Right renal pelvis (tissue), 4 donors: ENCODE results near the gene FER. TPM values are rescaled to one million over a fixed set of nuclear protein-coding genes. Genes with fewer than 3 reads are reported as not detected.

Experiments used
- DNase-seq, 4 donors: peaks; one replicate each; pipeline ENCODE4 v3.0.0-alpha.2; 2013; ENCODE audit warnings: low read depth in 4 of 4, low spot score in 3 of 4, missing footprints in 1 of 4
- polyA plus RNA-seq, 4 donors: library from polyadenylated mRNA; unstranded; fragments of 120-200 nt; gene quantifications; one replicate each; pipeline ENCODE4 v1.2.1, GENCODE V29; 2013; ENCODE audit not compliant: insufficient read length in 4 of 4

Gene FER
- polyA plus RNA-seq, 4 donors, result 16.1 to 20.6 (median 18.5) TPM

GRCh38 chr5:109089191-109089590 is 341.5 kb downstream of the FER start:
- DNase-seq, result no peak

- no peak for DNase-seq
Measured at GRCh38 chr5:109099081-109099480, 351.4 kb downstream of the FER start.

GRCh38 chr5:109100971-109101370 is 353.3 kb downstream of the FER start:
- no peak for DNase-seq

GRCh38 chr5:109102096-109102690 is 354.5 kb downstream of the FER start:
- no peak for DNase-seq

- DNase-seq, result no peak
Measured at GRCh38 chr5:109105631-109106267, 358.1 kb downstream of the FER start.

- no peak for DNase-seq
Measured at GRCh38 chr5:109111680-109112079, 364.0 kb downstream of the FER start.

- no peak for DNase-seq
Measured at GRCh38 chr5:109113608-109114007, 365.9 kb downstream of the FER start.

- DNase-seq, result no peak
Measured at GRCh38 chr5:109121225-109121624, 373.5 kb downstream of the FER start.

GRCh38 chr5:109125755-109126429 is 378.2 kb downstream of the FER start:
- no peak for DNase-seq

GRCh38 chr5:109126481-109126880 is 378.8 kb downstream of the FER start:
- DNase-seq, result no peak

GRCh38 chr5:109136906-109137305 is 389.2 kb downstream of the FER start:
- DNase-seq, result no peak

- no peak for DNase-seq
Measured at GRCh38 chr5:109141222-109142200, 393.8 kb downstream of the FER start.

GRCh38 chr5:109143031-109143430 is 395.3 kb downstream of the FER start:
- peak in 3 of 4 donors; percentile 11 to 51 (median 31) for DNase-seq

GRCh38 chr5:109145139-109145538 is 397.4 kb downstream of the FER start:
- no peak for DNase-seq

GRCh38 chr5:109146591-109146990 is 398.9 kb downstream of the FER start:
- no peak for DNase-seq

GRCh38 chr5:109152565-109152964 is 404.9 kb downstream of the FER start:
- DNase-seq, result no peak

GRCh38 chr5:109155625-109156024 is 407.9 kb downstream of the FER start:
- no peak for DNase-seq

- no peak for DNase-seq
Measured at GRCh38 chr5:109156885-109157284, 409.2 kb downstream of the FER start.

- DNase-seq, result no peak
Measured at GRCh38 chr5:109160468-109160867, 412.8 kb downstream of the FER start.

GRCh38 chr5:109161914-109162683 is 414.4 kb downstream of the FER start:
- DNase-seq, result no peak
